Stimulated activated CD8-positive, alpha-beta memory T cell treated with anti-CD3 and anti-CD28 coated beads, Interleukin-4, amount 100 ng/mL, for 4 hours (primary cell): ENCODE measurements around the gene TRIO.

ENCODE experiments used
- DNase-seq, 2 donors: peaks; one replicate each; pipeline ENCODE4 v3.0.0-alpha.2; 2020; ENCODE audit warnings: low read depth in 2 of 2, low spot score in 1 of 2

The TRIO gene

GRCh38 chr5:14208071-14209021 is 65.2 kb downstream of the TRIO start:
- no peak for DNase-seq

- no peak for DNase-seq
Observed at GRCh38 chr5:14209222-14209822, 66.2 kb downstream of the TRIO start.

GRCh38 chr5:14209836-14210235 is 66.7 kb downstream of the TRIO start:
- no peak for DNase-seq

- no peak for DNase-seq
Observed at GRCh38 chr5:14210729-14211128, 67.6 kb downstream of the TRIO start.

- DNase-seq = no peak
Observed at GRCh38 chr5:14211818-14212803, 69.0 kb downstream of the TRIO start.

- DNase-seq = no peak
Observed at GRCh38 chr5:14212838-14213237, 69.7 kb downstream of the TRIO start.

- no peak for DNase-seq
Observed at GRCh38 chr5:14213253-14213652, 70.1 kb downstream of the TRIO start.

GRCh38 chr5:14213813-14214585 is 70.9 kb downstream of the TRIO start:
- no peak for DNase-seq

GRCh38 chr5:14215901-14216300 is 72.8 kb downstream of the TRIO start:
- DNase-seq = no peak

- DNase-seq = no peak
Observed at GRCh38 chr5:14216372-14216771, 73.2 kb downstream of the TRIO start.

- DNase-seq = no peak
Observed at GRCh38 chr5:14216902-14217301, 73.8 kb downstream of the TRIO start.

- DNase-seq = no peak
Observed at GRCh38 chr5:14217587-14217986, 74.4 kb downstream of the TRIO start.

- DNase-seq = no peak
Observed at GRCh38 chr5:14218011-14218410, 74.9 kb downstream of the TRIO start.

- DNase-seq = no peak
Observed at GRCh38 chr5:14218480-14218879, 75.3 kb downstream of the TRIO start.

- DNase-seq = no peak
Observed at GRCh38 chr5:14218897-14219573, 75.9 kb downstream of the TRIO start.

GRCh38 chr5:14219800-14220512 is 76.8 kb downstream of the TRIO start:
- no peak for DNase-seq

- DNase-seq = no peak
Observed at GRCh38 chr5:14220642-14221041, 77.5 kb downstream of the TRIO start.

GRCh38 chr5:14221732-14222131 is 78.6 kb downstream of the TRIO start:
- DNase-seq = no peak

- no peak for DNase-seq
Observed at GRCh38 chr5:14222206-14222605, 79.1 kb downstream of the TRIO start.
